Nephron (organoid): ENCODE results near the gene SOD2.
A peak's percentile ranks its signal among the peaks of the same experiment; 100 is the strongest.
"Not testable (repeated sequence)": the region's sequence is repeated elsewhere in the genome, so short reads cannot be mapped to it uniquely, and the experiment has no call there.

Source experiments
- H3K27ac Mint-ChIP-seq, 3 experiments: 2 replicates each; pipeline ENCODE4 v1.8.0; 2020; ENCODE audit warnings: mixed read lengths in 3 of 3, mild to moderate bottlenecking in 2 of 3, moderate library complexity in 1 of 3
- H3K27me3 Mint-ChIP-seq: 2 replicates; pipeline ENCODE4 v1.8.0; 2021; ENCODE audit warnings: low read depth, mild to moderate bottlenecking, moderate library complexity, mixed read lengths
- H3K36me3 Mint-ChIP-seq: 2 replicates; pipeline ENCODE4 v1.8.0; 2020; ENCODE audit warnings: low read depth, mixed read lengths
- H3K4me1 Mint-ChIP-seq: 2 replicates; pipeline ENCODE4 v1.8.0; 2020; ENCODE audit warnings: mixed read lengths
- H3K4me3 Mint-ChIP-seq, 3 experiments: 2 replicates each; pipeline ENCODE4 v1.8.0; 2020; ENCODE audit warnings: mild to moderate bottlenecking in 3 of 3, mixed read lengths in 3 of 3, moderate library complexity in 2 of 3
- H3K9me3 Mint-ChIP-seq: 2 replicates; pipeline ENCODE4 v1.8.0; 2020; ENCODE audit warnings: mixed read lengths
- TF ChIP-seq, protein P1 (sequence below), 3 experiments: fragments of 200-600 bp; sonication (generic); IDR thresholded peaks; one replicate each; pipeline ENCODE4 v1.5.0; 2021; ENCODE audit warnings: antibody characterized with exemption in 3 of 3; ENCODE audit not compliant: unreplicated experiment in 3 of 3

SOD2 gene

DNA sequence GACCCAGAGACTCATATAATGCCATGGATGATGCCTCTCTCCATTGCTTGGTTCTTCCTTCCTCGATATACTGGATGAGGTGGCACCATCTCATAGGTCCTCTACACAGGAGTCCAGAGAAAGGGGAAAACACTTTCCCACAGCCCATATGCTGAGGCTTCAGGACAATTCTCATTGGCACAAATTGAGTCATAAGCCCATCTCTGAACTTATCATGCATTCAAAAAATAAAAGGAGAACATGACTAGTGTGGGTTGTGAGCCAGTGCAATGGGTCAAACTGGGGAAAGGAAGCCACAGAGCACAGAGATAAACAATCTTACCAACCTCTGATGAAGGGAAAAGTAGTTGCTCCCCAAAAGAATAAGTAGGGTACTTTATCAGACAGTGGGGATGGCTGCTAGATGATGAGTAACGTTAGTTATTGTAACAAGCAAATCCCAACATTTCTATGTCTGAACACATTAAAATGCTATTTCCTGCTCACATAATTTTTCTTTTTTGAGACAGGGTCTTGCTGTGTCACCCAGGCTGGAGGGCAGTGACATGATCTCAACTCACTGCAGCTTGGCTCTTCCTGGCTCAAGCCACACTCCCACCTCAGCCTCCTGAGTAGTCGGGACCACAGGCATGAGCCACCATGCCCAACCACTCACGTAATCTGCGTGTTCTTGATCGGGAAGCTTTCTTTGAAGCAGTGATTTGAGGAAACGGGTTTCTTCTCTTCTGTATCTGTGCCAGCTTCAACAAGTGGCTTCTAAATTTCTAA, 27.0 kb downstream of the SOD2 start:
- no peaks in the 10 kb centered on the region for H3K4me1 Mint-ChIP-seq
- H3K4me3 Mint-ChIP-seq, result no peak overlapping the region
- TF ChIP-seq, protein P1, sequence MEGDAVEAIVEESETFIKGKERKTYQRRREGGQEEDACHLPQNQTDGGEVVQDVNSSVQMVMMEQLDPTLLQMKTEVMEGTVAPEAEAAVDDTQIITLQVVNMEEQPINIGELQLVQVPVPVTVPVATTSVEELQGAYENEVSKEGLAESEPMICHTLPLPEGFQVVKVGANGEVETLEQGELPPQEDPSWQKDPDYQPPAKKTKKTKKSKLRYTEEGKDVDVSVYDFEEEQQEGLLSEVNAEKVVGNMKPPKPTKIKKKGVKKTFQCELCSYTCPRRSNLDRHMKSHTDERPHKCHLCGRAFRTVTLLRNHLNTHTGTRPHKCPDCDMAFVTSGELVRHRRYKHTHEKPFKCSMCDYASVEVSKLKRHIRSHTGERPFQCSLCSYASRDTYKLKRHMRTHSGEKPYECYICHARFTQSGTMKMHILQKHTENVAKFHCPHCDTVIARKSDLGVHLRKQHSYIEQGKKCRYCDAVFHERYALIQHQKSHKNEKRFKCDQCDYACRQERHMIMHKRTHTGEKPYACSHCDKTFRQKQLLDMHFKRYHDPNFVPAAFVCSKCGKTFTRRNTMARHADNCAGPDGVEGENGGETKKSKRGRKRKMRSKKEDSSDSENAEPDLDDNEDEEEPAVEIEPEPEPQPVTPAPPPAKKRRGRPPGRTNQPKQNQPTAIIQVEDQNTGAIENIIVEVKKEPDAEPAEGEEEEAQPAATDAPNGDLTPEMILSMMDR (IDR thresholded peaks at IDR 0.05; ENCODE audit: unreplicated experiment in 3 of 3), result no peak
- H3K36me3 Mint-ChIP-seq, result peaks cover 28% of the 10 kb centered on the region
- peaks cover 9% of the 10 kb centered on the region for H3K9me3 Mint-ChIP-seq
- H3K27ac Mint-ChIP-seq, result no peak overlapping the region
- H3K27me3 Mint-ChIP-seq, result no peaks in the 10 kb centered on the region

GRCh38 chr6:159663368-159663889, 29.6 kb downstream of the SOD2 start:
- H3K27ac Mint-ChIP-seq, H3K4me3 Mint-ChIP-seq, H3K4me1 Mint-ChIP-seq, H3K27me3 Mint-ChIP-seq: not testable (repeated sequence)
- H3K36me3 Mint-ChIP-seq, result peaks cover 14% of the 10 kb centered on the region
- H3K9me3 Mint-ChIP-seq, result peaks cover 17% of the 10 kb centered on the region

GRCh38 chr6:159661977-159662376, 31.1 kb downstream of the SOD2 start:
- peaks cover 14% of the 10 kb centered on the region for H3K36me3 Mint-ChIP-seq
- H3K4me3 Mint-ChIP-seq, H3K4me1 Mint-ChIP-seq, H3K27me3 Mint-ChIP-seq, H3K27ac Mint-ChIP-seq: not testable (repeated sequence)
- peaks cover 25% of the 10 kb centered on the region for H3K9me3 Mint-ChIP-seq

DNA sequence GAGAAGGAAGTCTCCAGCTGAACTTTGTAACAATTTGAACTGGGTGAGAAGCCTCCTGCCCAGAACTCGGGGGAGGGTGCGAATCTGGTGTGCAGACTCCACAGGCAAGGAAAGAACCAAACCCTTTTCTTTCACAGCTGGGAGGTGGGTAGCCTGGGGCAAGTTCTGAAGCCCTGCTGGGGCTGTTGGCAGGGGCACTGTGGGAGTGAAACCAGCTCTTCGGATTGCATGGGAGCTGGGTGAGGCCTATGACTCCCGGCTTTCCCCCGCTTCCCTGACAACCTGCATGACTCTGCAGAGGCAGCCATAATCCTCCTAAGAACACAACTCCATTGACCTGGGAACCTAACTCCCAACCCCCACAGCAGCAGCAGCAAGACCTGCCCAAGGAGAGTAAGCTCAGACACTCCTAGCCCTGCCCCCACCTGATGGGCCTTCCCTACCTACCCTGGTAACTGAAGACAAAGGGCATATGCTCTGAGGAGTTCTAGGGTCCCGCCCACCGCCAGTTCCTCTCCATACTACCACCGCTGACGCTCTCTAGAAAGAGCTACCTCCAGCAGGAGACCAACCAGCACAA, 37.5 kb downstream of the SOD2 start:
- H3K27ac Mint-ChIP-seq, result no peak overlapping the region
- H3K4me1 Mint-ChIP-seq, result peaks cover 7% of the 10 kb centered on the region
- no peak overlapping the region for H3K4me3 Mint-ChIP-seq
- no peaks in the 10 kb centered on the region for H3K27me3 Mint-ChIP-seq
- peaks cover 7% of the 10 kb centered on the region for H3K36me3 Mint-ChIP-seq
- peaks cover 22% of the 10 kb centered on the region for H3K9me3 Mint-ChIP-seq
- TF ChIP-seq, protein P1 (IDR thresholded peaks at IDR 0.05; ENCODE audit: unreplicated experiment in 3 of 3), result no peak

- TF ChIP-seq, protein P1 (IDR thresholded peaks at IDR 0.05; ENCODE audit: unreplicated experiment in 3 of 3), result peak; percentile 66 to 74 (median 67)
- peaks cover 7% of the 10 kb centered on the region for H3K36me3 Mint-ChIP-seq
- H3K27ac Mint-ChIP-seq, result no peak overlapping the region
- no peak overlapping the region for H3K4me3 Mint-ChIP-seq
- H3K9me3 Mint-ChIP-seq, result peaks cover 16% of the 10 kb centered on the region
- peaks cover 7% of the 10 kb centered on the region for H3K4me1 Mint-ChIP-seq
- H3K27me3 Mint-ChIP-seq, result no peaks in the 10 kb centered on the region
Observed at GRCh38 chr6:159654483-159655098, 38.5 kb downstream of the SOD2 start.

DNA sequence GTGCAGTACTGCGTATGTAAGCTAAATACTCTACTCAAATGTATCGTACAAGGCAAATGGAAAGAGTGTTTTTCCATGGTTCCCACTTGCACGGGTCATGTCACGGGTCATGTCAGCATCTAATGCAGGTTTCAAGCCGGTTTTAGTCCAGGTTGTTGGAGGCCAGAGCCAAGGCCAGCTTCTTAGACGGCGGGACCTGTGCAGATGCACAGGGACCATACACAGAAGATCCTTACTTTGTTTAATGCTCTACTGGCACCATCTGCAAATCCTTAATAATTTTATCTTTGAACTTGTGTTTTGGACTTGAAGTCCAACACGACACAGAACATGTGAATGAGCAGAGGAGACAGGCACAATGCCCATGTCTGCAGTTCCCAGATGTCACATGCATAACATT, 42.7 kb downstream of the SOD2 start:
- H3K36me3 Mint-ChIP-seq, result no peaks in the 10 kb centered on the region
- TF ChIP-seq, protein P1 (IDR thresholded peaks at IDR 0.05; ENCODE audit: unreplicated experiment in 3 of 3), result no peak
- no peak overlapping the region for H3K4me3 Mint-ChIP-seq
- no peaks in the 10 kb centered on the region for H3K9me3 Mint-ChIP-seq
- H3K4me1 Mint-ChIP-seq, result no peaks in the 10 kb centered on the region
- H3K27ac Mint-ChIP-seq, result no peak overlapping the region
- peaks cover 4% of the 10 kb centered on the region for H3K27me3 Mint-ChIP-seq
